ENCODE measurements around the gene CATSPERD.

- TF ChIP-seq POLR2AphosphoS5 (IDR thresholded peaks at IDR 0.05; ENCODE audit: control insufficient read depth, insufficient read depth, low read depth, low read length): no peak
- TF ChIP-seq FOXA1 (IDR thresholded peaks at IDR 0.05; ENCODE audit: borderline replicate concordance): no peak
- no peak for TF ChIP-seq ID3 (CRISPR knock-in tag; IDR thresholded peaks at IDR 0.05)
- TF ChIP-seq ID3 (tag; IDR thresholded peaks at IDR 0.05): no peak
- no peak for TF ChIP-seq ZNF41 (CRISPR knock-in tag; conservative IDR thresholded peaks at IDR 0.05)
These were observed 12.6 kb upstream of the CATSPERD start for GRCh38 chr19:5707576-5708575.

All from K562 (cell line).